ENCODE results near the gene TAS1R3.
A peak's percentile ranks its signal among the peaks of the same experiment; 100 is the strongest.

DNA sequence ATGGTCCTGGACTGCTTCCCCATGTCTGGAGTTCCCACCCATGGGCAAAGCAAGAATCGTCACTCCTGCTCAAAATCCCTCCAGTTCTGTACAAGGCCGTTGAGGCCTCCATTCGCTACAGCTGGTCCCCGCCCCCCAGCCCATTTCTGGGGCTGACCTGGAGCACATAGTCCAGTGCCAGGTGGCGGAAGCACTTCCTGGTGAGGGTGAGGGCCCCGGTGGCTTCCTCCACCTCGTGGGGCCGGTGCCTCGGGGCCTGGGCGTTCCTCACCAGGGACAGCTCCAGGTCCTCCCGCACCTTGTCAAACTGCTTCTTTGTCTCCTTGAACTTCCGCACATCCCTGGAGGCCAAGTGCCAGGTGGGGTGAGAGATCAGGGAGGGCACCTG, 30.7 kb upstream of the TAS1R3 start:
- TF ChIP-seq CBX3 (IDR thresholded peaks at IDR 0.05; ENCODE audit: low read depth) (no peak), YY1 (IDR thresholded peaks at IDR 0.05; ENCODE audit: extremely low read depth, insufficient replicate concordance, low read depth, low read length) (no peak), EZH2phosphoT487 (IDR thresholded peaks at IDR 0.05; ENCODE audit: borderline replicate concordance) (no peak), POLR2A (IDR thresholded peaks at IDR 0.05; ENCODE audit: borderline replicate concordance, extremely low read depth, insufficient read depth, insufficient read length) (no peak), SP1 (IDR thresholded peaks at IDR 0.05; ENCODE audit: low read depth) (no peak)
- TF ChIP-seq, protein P1, sequence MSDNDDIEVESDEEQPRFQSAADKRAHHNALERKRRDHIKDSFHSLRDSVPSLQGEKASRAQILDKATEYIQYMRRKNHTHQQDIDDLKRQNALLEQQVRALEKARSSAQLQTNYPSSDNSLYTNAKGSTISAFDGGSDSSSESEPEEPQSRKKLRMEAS (IDR thresholded peaks at IDR 0.05): no peak
- TF ChIP-seq, protein P2, sequence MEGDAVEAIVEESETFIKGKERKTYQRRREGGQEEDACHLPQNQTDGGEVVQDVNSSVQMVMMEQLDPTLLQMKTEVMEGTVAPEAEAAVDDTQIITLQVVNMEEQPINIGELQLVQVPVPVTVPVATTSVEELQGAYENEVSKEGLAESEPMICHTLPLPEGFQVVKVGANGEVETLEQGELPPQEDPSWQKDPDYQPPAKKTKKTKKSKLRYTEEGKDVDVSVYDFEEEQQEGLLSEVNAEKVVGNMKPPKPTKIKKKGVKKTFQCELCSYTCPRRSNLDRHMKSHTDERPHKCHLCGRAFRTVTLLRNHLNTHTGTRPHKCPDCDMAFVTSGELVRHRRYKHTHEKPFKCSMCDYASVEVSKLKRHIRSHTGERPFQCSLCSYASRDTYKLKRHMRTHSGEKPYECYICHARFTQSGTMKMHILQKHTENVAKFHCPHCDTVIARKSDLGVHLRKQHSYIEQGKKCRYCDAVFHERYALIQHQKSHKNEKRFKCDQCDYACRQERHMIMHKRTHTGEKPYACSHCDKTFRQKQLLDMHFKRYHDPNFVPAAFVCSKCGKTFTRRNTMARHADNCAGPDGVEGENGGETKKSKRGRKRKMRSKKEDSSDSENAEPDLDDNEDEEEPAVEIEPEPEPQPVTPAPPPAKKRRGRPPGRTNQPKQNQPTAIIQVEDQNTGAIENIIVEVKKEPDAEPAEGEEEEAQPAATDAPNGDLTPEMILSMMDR (IDR thresholded peaks at IDR 0.05 in 2 of 3, conservative IDR thresholded peaks at IDR 0.05 in 1 of 3; ENCODE audit: borderline replicate concordance in 1 of 3, insufficient read depth in 1 of 3, low read depth in 2 of 3, low read length in 2 of 3): 0 out of 6 replicates have a peak, but pooled peaks of 1 of the 3 experiments have one; percentile 7

All from HCT116 (cell line).